ENCODE data around the gene RABEP2.
"Not testable (repeated sequence)": the region's sequence is repeated elsewhere in the genome, so short reads cannot be mapped to it uniquely, and the experiment has no call there.

RABEP2 gene

DNA sequence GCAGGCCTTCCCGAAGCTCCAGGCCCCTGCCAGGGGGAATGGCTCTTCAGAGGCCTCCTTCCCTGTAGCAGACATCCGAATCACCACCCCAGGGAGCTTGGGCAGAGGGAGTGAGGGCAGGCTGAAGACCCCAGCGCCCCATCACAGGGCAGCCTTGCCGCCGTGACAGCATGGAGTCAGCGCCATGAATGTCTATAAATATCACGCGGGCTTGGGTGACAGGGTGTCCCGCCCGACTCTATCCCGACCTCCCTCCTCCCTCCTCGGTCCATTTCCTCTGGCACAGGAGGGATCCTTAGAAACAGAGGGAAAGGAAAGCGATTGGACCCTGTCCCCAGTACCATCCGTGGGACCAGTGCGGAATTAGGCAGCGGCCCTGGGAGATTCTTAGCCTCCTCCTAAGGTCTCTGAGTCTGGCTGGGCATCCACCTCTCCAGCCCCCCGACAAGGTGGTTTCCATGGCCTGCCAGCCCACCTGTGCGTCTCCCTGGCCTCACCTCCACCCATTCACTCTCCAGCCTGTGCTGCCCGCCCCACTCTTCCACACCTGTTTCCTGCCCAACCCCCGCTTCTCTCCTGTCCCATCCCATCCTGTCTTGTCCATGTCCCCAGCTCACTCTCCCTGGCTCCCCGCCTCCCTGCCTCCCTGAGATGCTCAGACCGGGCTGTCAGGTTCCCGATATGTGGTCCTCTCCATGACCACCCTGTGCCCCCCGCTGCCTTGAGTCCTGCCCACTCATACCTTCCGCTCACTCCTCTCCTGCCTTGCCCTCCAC lies 41.6 kb downstream of the RABEP2 start:
- no peaks in the 10 kb centered on the region for H3K36me3 ChIP-seq (ENCODE audit: insufficient read depth, low read length)
- TF ChIP-seq, protein P1, sequence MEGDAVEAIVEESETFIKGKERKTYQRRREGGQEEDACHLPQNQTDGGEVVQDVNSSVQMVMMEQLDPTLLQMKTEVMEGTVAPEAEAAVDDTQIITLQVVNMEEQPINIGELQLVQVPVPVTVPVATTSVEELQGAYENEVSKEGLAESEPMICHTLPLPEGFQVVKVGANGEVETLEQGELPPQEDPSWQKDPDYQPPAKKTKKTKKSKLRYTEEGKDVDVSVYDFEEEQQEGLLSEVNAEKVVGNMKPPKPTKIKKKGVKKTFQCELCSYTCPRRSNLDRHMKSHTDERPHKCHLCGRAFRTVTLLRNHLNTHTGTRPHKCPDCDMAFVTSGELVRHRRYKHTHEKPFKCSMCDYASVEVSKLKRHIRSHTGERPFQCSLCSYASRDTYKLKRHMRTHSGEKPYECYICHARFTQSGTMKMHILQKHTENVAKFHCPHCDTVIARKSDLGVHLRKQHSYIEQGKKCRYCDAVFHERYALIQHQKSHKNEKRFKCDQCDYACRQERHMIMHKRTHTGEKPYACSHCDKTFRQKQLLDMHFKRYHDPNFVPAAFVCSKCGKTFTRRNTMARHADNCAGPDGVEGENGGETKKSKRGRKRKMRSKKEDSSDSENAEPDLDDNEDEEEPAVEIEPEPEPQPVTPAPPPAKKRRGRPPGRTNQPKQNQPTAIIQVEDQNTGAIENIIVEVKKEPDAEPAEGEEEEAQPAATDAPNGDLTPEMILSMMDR (conservative IDR thresholded peaks at IDR 0.05; ENCODE audit: low read length): no peak
- TF ChIP-seq EZH2phosphoT487 (IDR thresholded peaks at IDR 0.05; ENCODE audit: borderline replicate concordance): no peak
- H3K79me2 ChIP-seq (ENCODE audit: insufficient read depth, low read length): peaks cover 11% of the 10 kb centered on the region
- no peaks in the 10 kb centered on the region for H3F3A ChIP-seq (ENCODE audit: low read depth)
- H4K20me1 ChIP-seq (ENCODE audit: insufficient read depth, low read length, poor library complexity, severe bottlenecking): no peaks in the 10 kb centered on the region
- peaks cover 14% of the 10 kb centered on the region for H3K4me1 ChIP-seq (ENCODE audit: insufficient read depth, low read length, poor library complexity, severe bottlenecking)
- H2AFZ ChIP-seq (ENCODE audit: low read length): no peak overlapping the region
- H3K27me3 ChIP-seq (ENCODE audit: insufficient read depth, low read length, poor library complexity, severe bottlenecking): no peaks in the 10 kb centered on the region
- no peaks in the 10 kb centered on the region for H3K9me3 ChIP-seq (ENCODE audit: insufficient read depth, low read depth, low read length)
- no peak overlapping the region for H3K4me2 ChIP-seq (ENCODE audit: low read depth, low read length, poor library complexity, severe bottlenecking)
- no peaks in the 10 kb centered on the region for H3K9me2 ChIP-seq (replicated peaks; ENCODE audit: low read depth, low read length)
- H3K4me3 ChIP-seq (ENCODE audit: low read length, poor library complexity, severe bottlenecking): no peak overlapping the region
- no peak overlapping the region for H3K9ac ChIP-seq (ENCODE audit: low read depth, low read length, poor library complexity, severe bottlenecking)

- Histone ChIP-seq H3K36me3 (ENCODE audit: insufficient read depth, low read length) (no peaks in the 10 kb centered on the region), H3K79me2 (ENCODE audit: insufficient read depth, low read length) (peaks cover 14% of the 10 kb centered on the region), H3K4me1 (ENCODE audit: insufficient read depth, low read length, poor library complexity, severe bottlenecking) (peaks cover 14% of the 10 kb centered on the region), H3K27me3 (ENCODE audit: insufficient read depth, low read length, poor library complexity, severe bottlenecking) (no peaks in the 10 kb centered on the region), H3K9me2 (replicated peaks; ENCODE audit: low read depth, low read length) (no peaks in the 10 kb centered on the region), H3F3A (ENCODE audit: low read depth) (no peaks in the 10 kb centered on the region), H3K9ac (ENCODE audit: low read depth, low read length, poor library complexity, severe bottlenecking) (no peak overlapping the region), H4K20me1 (ENCODE audit: insufficient read depth, low read length, poor library complexity, severe bottlenecking) (no peaks in the 10 kb centered on the region), H3K9me3 (ENCODE audit: insufficient read depth, low read depth, low read length) (no peaks in the 10 kb centered on the region), H2AFZ (ENCODE audit: low read length) (no peak overlapping the region), H3K4me3 (ENCODE audit: low read length, poor library complexity, severe bottlenecking) (no peak overlapping the region), H3K4me2 (ENCODE audit: low read depth, low read length, poor library complexity, severe bottlenecking) (no peak overlapping the region)
- TF ChIP-seq EZH2phosphoT487 (IDR thresholded peaks at IDR 0.05; ENCODE audit: borderline replicate concordance): no peak
- TF ChIP-seq, protein P1 (conservative IDR thresholded peaks at IDR 0.05; ENCODE audit: low read length): no peak
Measured at GRCh38 chr16:28882551-28883160, 42.4 kb downstream of the RABEP2 start.

- not testable (repeated sequence) for H2AFZ ChIP-seq (ENCODE audit: low read length); H3K27me3 ChIP-seq (ENCODE audit: insufficient read depth, low read length, poor library complexity, severe bottlenecking); H3K9me2 ChIP-seq (replicated peaks; ENCODE audit: low read depth, low read length); H3F3A ChIP-seq (ENCODE audit: low read depth); H4K20me1 ChIP-seq (ENCODE audit: insufficient read depth, low read length, poor library complexity, severe bottlenecking); H3K9me3 ChIP-seq (ENCODE audit: insufficient read depth, low read depth, low read length); H3K9ac ChIP-seq (ENCODE audit: low read depth, low read length, poor library complexity, severe bottlenecking); H3K4me3 ChIP-seq (ENCODE audit: low read length, poor library complexity, severe bottlenecking); H3K4me2 ChIP-seq (ENCODE audit: low read depth, low read length, poor library complexity, severe bottlenecking); H3K36me3 ChIP-seq (ENCODE audit: insufficient read depth, low read length)
- H3K4me1 ChIP-seq (ENCODE audit: insufficient read depth, low read length, poor library complexity, severe bottlenecking): peaks cover 14% of the 10 kb centered on the region
- H3K79me2 ChIP-seq (ENCODE audit: insufficient read depth, low read length): peaks cover 14% of the 10 kb centered on the region
Measured at GRCh38 chr16:28881565-28881964, 43.5 kb downstream of the RABEP2 start.
